ENCODE results near the gene CFAP45. TPM values are rescaled to one million over a fixed set of nuclear protein-coding genes. Genes with fewer than 3 reads are reported as not detected.
"Not testable (repeated sequence)": the region's sequence is repeated elsewhere in the genome, so short reads cannot be mapped to it uniquely, and the experiment has no call there.

CFAP45 gene
- total RNA-seq, 4 donors from 2014 or later, result 0.56 to 0.94 TPM; not detected in 2

- H3K27ac ChIP-seq, result peak overlapping the region; percentile 19 to 26 (median 24)
- H3K27me3 ChIP-seq, result no peaks in the 10 kb centered on the region
- DNase-seq, result peak; percentile 75 to 76
- 16 to 48% methylated on average over 5 of the region's 5 CpGs for WGBS, 2 donors
- H3K4me3 ChIP-seq (replicated peaks in 1 of 3), result no peak overlapping the region
- intact Hi-C loops (cut with DNase I), result no loop called here
- H3K9me3 ChIP-seq, result no peaks in the 10 kb centered on the region
- peaks cover 0 to 42% of the 10 kb centered on the region in 2 donors for H3K4me1 ChIP-seq
- TF ChIP-seq CTCF (IDR thresholded peaks at IDR 0.05) (no peak), POLR2A (IDR thresholded peaks at IDR 0.05) (no peak)
- peaks cover 4 to 12% of the 10 kb centered on the region in 2 donors for H3K36me3 ChIP-seq
Observed at GRCh38 chr1:159913451-159914192, 13.7 kb upstream of the CFAP45 start.

GRCh38 chr1:159911326-159912070, 11.5 kb upstream of the CFAP45 start:
- TF ChIP-seq CTCF (IDR thresholded peaks at IDR 0.05), result no peak
- no peak for TF ChIP-seq POLR2A (IDR thresholded peaks at IDR 0.05)
- H3K27ac ChIP-seq, result no peak overlapping the region
- H3K36me3 ChIP-seq, result no peaks in the 10 kb centered on the region
- intact Hi-C loops (cut with DNase I), result no loop called here
- H3K4me1 ChIP-seq, result peaks cover 0 to 34% of the 10 kb centered on the region in 2 donors
- DNase-seq, result no peak
- H3K9me3 ChIP-seq, result no peaks in the 10 kb centered on the region
- no peak overlapping the region for H3K4me3 ChIP-seq (replicated peaks in 1 of 3)
- 79 to 82% methylated on average over 6 of the region's 6 CpGs for WGBS, 2 donors
- H3K27me3 ChIP-seq, result no peaks in the 10 kb centered on the region

- peaks cover 0 to 19% of the 10 kb centered on the region in 2 donors for H3K4me1 ChIP-seq
- intact Hi-C loops (cut with DNase I), result no loop called here
- no peaks in the 10 kb centered on the region for H3K9me3 ChIP-seq
- no peaks in the 10 kb centered on the region for H3K27me3 ChIP-seq
- no peak overlapping the region for H3K4me3 ChIP-seq (replicated peaks in 1 of 3)
- no peak for DNase-seq
- whole genome bisulfite sequencing, 2 donors, result 86 to 87% methylated on average over 9 of the region's 9 CpGs
- no peak for TF ChIP-seq CTCF (IDR thresholded peaks at IDR 0.05)
- TF ChIP-seq POLR2A (IDR thresholded peaks at IDR 0.05), result no peak
- no peaks in the 10 kb centered on the region for H3K36me3 ChIP-seq
- no peak overlapping the region for H3K27ac ChIP-seq
Observed at GRCh38 chr1:159908031-159908940, 8.3 kb upstream of the CFAP45 start.

- no peaks in the 10 kb centered on the region for H3K9me3 ChIP-seq
- no peaks in the 10 kb centered on the region for H3K36me3 ChIP-seq
- no peak overlapping the region for H3K4me3 ChIP-seq (replicated peaks in 1 of 3)
- no peaks in the 10 kb centered on the region for H3K27me3 ChIP-seq
- WGBS, 2 donors, result 52 to 57% methylated on average over 1 of the region's 1 CpG
- no peak overlapping the region for H3K27ac ChIP-seq
- TF ChIP-seq CTCF (IDR thresholded peaks at IDR 0.05) (no peak), POLR2A (IDR thresholded peaks at IDR 0.05) (no peak)
- H3K4me1 ChIP-seq, result peaks cover 0 to 11% of the 10 kb centered on the region in 2 donors
- intact Hi-C loops (cut with DNase I), result no loop called here
- no peak for DNase-seq
Observed at GRCh38 chr1:159906960-159907359, 7.0 kb upstream of the CFAP45 start.

- intact Hi-C loops (cut with DNase I), result not testable (repeated sequence)
- 79% methylated on average over 3 of the region's 3 CpGs for WGBS, 2 donors
Observed at GRCh38 chr1:159904036-159904435, 4.1 kb upstream of the CFAP45 start.

More at GRCh38 chr1:159904036-159904435, 4.1 kb upstream of the CFAP45 start:
- H3K27ac ChIP-seq; H3K36me3 ChIP-seq; DNase-seq; H3K9me3 ChIP-seq; H3K4me3 ChIP-seq (replicated peaks in 1 of 3); H3K27me3 ChIP-seq: not testable (repeated sequence)
- H3K4me1 ChIP-seq, result peaks cover 15 to 18% of the 10 kb centered on the region in 2 donors

Data from thyroid gland (tissue), 4 donors.